Measurements from ENCODE around the gene ZFP36L2.

Gene ZFP36L2

GRCh38 chr2:43184339-43184895 lies 42.0 kb downstream of the ZFP36L2 start:
- no peak for FAIRE-seq

GRCh38 chr2:43183743-43184142 lies 42.7 kb downstream of the ZFP36L2 start:
- no peak for FAIRE-seq

DNA sequence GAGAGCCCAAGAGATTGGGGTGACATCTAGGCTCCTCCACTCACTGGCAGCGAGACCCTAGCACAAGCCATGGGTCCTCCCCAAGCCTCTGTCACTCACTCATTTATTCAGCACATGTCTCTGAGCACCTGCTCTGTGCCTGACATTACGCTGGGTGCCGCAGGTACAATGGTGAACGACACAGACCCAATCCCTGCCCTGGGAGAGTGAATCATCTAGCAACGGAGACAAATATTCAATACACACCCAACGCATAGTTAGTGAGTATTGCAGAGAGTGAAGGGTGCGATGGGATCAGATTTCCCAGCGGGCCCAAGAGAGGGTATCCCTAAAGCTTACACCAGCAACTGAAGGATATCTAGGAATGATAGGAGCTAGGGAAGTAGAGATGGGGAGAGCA lies 45.5 kb downstream of the ZFP36L2 start:
- FAIRE-seq, result no peak

DNA sequence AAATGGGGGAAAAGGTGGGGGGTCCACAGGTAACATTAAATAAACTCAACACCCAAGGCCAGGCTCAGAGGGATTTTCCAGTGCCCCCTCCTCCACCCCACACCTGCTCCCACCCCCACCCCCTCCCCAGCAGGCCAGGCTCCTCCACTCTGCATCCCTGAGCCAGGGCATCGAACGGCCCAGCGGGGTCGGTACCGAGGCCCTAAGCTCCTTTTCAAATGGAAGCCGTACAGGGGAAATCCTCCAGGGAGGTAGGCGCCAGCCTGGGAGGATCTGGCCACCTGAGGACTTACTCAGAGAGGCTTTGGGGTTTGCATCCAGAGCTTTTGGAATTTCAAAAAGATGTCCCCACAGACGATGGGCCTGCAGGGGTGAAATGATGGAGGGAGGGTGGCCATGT lies 46.5 kb downstream of the ZFP36L2 start:
- FAIRE-seq, result no peak

DNA sequence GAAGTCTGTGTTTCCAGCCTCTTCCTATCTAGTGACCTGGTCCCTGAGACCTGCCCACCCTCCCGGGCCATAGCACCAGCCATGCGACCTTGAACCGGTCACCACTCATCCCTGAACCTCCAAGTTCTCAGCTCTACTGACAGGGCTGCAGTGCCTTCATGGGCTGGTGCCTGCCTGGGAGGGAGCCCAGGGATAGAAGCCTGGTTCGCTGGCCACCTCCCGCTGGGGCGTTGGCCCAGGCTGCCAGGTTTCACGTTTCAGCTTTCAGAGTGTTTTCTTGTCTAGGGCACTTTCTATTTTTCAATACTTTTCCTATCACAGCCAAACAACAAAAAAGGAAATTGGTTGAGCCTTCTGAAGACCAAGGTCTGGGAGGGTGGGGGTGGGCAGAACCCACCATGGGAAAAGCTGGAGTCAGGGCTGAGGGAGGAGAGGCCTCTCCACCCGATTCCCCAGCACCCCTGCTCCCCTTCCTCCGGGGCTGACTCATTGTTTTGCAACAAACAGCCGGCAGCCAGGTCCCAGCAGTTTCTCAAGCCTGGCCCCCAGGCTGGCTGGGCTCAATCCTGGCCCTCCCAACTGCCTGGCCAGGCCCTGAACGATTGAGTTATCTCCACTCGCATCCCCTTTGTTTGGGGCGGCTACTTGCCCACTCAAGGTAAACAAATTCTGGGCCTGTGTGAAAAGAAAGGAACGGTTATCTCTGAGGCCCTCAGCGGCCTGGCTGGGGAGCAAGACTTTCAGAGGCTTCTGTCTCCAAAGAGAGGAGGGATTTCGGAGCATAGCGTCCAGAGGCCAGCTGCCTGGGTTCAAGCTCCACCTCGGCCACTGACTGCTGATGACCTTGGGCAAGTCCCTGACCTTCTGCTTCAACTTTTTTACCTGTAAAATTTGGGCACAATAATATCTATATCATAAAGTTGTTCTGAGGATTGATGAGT lies 47.5 kb downstream of the ZFP36L2 start:
- no peak for FAIRE-seq

GRCh38 chr2:43178055-43178598 lies 48.3 kb downstream of the ZFP36L2 start:
- FAIRE-seq, result no peak

- no peak for FAIRE-seq
These were observed 50.0 kb downstream of the ZFP36L2 start for GRCh38 chr2:43176449-43176848.

DNA sequence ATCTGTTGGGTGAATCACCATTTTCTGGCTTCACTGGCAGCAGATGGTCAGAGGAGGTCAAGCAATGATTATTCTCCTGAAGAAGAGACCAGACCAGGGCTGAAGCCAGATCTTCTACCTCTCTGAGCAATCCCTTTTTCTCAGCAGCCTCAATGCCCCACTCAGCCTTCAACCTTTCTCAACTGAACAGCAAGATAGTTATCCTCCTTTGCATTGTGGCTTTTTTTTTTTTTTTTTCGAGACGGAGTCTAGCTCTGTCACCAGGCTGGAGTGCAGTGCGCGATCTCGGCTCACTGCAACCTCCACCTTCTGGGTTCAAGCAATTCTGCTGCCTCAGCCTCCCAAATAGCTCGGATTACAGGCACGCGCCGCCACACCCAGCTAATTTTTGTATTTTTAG lies 50.5 kb downstream of the ZFP36L2 start:
- no peak for FAIRE-seq

DNA sequence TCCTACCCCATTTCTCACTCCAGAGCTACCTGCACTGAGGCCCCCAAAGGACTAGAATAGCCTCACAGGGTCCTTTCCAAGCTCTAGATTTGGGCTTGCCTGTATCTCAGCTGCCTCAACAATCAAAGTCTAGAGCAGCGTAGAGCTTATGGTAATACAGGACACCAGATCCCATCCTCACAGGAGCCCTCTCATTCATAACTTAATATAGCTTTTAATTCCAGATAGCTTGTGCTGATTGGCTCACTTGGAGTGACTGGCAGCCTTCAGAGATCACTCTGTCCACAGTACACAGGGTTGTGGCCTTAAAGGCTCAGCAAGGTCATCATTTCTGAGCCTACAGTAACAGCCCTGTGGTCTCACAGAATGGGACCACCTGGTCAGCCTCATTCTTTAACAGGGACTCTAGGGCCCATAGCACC lies 51.4 kb downstream of the ZFP36L2 start:
- FAIRE-seq, result no peak

DNA sequence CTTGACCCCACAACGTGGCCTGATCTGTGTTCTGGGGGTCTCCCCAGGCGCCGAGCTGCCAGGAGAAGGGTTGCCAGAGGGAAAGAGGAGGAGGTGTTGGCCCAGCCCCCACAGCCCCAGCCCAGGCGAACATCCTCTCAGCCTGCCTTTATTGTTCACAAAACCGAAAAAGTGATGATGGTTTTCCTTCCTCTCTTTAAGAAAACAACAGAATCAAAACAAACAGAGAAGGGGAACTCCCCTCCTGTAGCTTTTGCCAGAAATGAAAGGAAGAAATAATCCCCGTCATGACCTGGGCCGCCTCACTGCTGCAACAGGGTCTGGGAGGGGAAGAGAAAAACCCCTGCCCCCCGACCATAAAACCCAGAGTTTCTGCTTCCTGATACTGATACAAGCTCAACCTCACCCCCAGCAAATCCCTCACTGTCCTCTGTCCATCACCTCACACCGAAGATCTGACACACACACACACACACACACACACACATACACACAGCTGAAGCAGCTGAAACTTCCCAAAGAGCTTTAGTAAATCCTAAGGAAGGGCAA lies 52.0 kb downstream of the ZFP36L2 start:
- no peak for FAIRE-seq

Measured in A204.1 (cell line).